HG02571 (cell line): ENCODE results near the gene ANKRD44.
"Not testable (repeated sequence)": the region's sequence is repeated elsewhere in the genome, so short reads cannot be mapped to it uniquely, and the experiment has no call there.

Source experiments
- ATAC-seq: cut with Tn5 transposase; IDR thresholded peaks from one replicate; pipeline ENCODE4 v1.9.1; 2021; ENCODE audit warnings: mild to moderate bottlenecking, moderate library complexity; ENCODE audit not compliant: unreplicated experiment

Gene ANKRD44

DNA sequence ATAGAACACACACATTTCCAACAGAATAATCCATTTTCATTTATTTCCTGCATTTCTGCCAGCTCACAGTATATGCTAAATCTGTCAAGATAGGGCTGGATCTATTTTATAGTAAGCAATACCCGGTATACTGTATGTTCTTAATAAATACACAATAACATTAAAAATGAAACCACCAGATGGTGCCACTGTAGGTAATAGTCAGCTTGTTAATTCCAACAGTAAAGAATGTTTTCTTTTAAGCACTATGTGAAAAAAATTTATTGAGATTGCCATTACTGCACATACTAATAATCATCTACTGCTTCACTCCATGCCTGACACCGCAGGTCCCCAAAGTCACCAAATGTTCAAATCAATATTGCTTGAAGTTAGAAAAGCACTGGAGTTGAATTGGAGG is 252.6 kb downstream of the ANKRD44 start:
- no peak for ATAC-seq

- no peak for ATAC-seq
These were observed 255.5 kb downstream of the ANKRD44 start for GRCh38 chr2:197055045-197055444.

GRCh38 chr2:197054437-197054836 is 256.1 kb downstream of the ANKRD44 start:
- no peak for ATAC-seq

GRCh38 chr2:197052356-197052755 is 258.2 kb downstream of the ANKRD44 start:
- ATAC-seq, result no peak

DNA sequence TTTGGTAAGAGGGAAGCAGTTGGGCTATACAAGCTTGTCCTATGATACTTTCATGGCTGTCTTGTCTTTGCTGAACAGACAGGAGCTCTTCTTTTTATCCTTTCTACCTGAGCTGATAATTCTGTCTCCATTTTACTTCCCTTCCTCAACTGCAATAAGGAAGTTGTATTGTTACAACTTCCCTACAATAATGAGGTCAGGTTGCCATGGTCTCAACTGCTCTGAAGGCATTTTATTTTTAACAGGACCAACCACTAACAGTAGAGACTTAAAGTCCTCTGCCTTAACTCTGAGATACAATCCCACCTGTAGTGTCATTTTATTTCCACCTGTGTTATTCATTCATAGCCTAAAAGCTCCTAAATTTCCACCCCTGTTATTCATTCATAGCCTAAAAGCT is 265.5 kb downstream of the ANKRD44 start:
- no peak for ATAC-seq

- ATAC-seq, result peak; percentile 69
These were observed 267.8 kb downstream of the ANKRD44 start for GRCh38 chr2:197042739-197043196.

DNA sequence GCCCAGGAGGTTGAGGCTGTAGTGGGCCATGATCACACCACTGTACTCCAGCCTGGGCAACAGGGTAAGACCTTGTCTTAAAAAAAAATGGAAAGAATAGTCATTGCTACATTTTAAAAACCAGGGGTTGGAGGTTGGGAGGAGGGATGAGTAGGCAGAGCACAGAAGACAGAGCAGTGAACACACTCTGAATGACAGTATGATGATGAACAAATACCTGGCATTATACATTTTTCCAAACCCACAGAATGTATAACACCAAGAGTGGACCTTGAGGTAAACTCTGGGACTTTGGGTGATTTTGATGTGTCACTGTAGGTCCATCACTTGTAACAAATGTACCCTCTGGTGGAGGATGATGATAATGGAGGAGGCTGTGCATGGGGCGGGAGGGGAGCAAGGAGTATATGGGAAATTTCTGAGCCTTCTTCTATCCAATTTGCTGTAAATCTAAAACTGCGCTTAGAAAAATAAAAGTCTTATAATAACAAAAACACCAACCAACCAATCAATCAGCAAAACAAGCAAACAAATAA is 272.6 kb downstream of the ANKRD44 start:
- ATAC-seq, result no peak

DNA sequence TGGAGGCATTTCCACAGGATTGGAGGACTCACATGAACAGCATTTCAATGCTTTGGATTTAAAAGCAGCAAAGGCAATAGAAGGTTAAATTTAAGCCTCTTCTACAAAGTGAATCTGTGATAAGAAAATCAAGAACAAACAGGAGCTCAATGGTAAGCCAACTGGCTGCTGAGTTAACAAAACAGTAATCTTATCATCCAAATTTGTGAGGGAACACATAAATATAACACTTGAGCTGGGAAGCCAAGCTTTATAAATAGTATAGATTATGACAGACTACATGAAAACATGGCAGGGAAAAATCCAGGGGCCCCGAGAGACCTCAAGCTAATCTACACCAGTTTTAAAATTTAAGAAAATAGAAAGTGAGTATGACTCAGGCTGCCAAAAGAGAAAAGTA is 275.6 kb downstream of the ANKRD44 start:
- ATAC-seq, result no peak

GRCh38 chr2:197034292-197034691 is 276.3 kb downstream of the ANKRD44 start:
- no peak for ATAC-seq

- ATAC-seq, result no peak
These were observed 277.4 kb downstream of the ANKRD44 start for GRCh38 chr2:197033222-197033621.

DNA sequence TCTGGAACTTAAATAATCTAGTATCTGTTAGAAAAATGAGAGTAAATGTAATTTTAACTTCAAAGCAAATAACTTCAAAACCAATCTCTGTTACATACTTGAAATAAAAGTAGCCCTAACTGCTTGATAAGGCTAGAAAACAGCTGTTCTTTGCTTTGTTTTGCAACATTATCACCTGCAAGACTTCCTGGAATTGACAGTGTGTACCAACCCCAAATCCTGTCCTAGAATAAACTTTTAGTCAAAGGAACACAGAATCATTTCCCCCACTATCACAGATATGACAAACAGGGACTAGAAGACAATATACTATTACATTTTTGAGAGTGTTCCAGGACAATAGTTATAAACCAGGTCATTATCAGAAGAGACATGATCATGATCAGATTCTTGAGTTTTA is 278.8 kb downstream of the ANKRD44 start:
- no peak for ATAC-seq

DNA sequence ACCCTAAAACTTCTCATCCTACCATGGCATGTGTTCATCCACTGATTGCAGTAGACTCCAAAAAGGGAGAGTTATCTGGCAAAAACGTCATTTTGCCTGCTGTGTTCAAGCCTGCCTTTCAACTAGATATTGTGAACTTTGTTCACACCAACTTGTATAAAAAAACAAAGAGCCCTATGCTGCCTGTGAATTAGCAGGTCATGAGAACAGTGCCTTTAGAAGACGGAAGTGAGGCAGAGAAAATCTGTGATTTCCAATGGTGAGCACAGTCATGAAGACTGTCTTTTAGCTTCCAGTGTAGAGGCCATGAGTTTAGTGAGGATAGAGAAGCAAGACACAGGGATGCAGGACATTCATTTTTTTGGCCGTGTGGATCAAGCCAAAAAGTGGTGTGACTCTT is 280.5 kb downstream of the ANKRD44 start:
- ATAC-seq, result no peak

DNA sequence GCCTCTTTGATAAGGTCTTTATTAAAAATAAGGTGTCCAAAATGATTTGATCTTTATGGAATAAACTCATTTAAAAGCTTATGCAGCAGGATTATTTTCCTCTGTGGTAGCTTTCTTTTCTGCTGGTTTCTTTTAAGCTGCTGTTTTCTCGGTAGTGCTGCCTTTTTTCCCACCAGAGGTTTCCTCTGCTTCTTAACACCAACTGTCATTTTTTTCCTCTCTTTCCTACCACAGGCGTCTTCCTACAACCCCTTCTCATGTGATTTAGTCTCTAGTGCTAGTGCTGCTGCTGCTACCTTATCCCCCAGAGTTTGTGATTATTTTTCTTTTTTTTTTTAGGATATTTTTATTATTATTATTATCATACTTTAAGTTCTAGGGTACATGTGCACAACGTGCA is 281.9 kb downstream of the ANKRD44 start:
- ATAC-seq, result no peak

DNA sequence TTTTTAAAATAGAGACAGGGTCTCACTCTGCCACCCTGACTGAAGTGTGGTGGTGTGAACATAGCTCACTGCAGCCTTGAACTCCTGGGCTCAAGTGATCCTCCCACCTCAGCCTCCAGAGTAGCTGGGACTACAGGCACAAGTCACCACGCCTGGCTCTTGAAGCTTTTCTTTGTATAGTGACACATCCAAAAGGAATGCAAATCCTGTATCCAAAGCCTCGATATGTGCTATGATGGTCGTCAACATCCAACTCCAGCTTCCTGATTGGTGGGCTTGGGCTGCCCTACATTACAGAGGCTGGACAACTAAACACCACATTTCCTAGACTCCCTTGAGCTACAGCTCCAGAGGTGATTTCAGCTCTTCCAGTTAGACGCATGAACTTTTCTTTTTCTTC is 282.4 kb downstream of the ANKRD44 start:
- no peak for ATAC-seq

GRCh38 chr2:197024206-197024605 is 286.4 kb downstream of the ANKRD44 start:
- ATAC-seq, result no peak

- not testable (repeated sequence) for ATAC-seq
These were observed 289.7 kb downstream of the ANKRD44 start for GRCh38 chr2:197020921-197021320.

DNA sequence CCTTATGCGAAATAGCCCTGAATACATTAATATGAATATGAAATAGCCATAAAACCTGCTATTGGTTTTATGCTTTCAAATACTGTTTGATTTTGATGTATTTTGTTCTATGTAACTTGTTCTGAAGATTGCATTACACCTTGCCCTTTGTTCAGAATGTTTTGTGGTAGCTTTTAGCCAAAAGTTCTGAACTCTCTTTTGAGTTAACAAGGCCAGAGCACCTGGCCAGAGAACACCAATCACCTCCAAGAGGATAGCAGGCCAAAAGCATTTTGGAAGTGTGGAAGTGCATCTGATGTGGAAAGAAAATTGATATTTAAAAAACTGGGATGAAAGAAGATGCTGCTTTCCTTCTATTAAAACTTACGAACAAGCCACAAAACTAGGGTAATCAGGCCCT is 297.5 kb downstream of the ANKRD44 start:
- no peak for ATAC-seq

DNA sequence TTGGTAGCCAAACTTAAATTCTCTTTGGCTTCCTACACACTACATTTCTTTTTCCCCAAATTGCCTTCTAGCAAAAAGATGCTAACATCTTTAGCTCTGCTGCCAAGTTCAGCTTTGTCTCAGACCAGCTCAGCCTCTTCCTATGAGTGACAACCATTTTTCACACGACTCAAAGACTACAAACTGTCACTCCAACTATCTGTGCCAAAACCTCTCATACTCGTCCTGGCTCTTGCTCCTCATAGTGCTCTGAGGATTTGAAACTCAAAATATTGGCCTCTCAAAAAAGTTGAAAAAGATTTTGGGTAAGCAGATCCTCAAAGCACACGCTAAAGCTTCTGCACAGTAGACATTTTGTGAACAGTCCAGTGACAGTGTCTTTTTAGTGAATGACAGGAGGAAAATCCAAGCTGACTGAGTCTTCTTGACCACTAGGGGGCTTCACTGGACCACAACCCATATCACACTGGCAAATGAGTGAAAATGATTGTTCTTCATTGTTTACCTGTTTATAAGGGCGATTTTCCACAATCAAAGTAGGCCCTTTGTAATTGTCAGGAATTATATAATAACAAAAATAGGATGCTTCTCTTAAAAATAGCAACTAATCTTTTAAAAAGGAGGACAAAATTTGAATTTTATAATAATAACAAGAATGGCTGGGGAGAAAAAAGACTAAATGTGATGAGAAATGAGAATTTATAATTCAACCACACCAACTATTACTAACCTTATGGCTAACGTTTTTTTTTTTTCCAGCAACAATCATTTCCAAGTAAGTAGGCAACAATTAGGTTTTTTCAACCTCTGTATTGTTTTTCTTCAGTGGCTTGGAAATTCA is 298.6 kb downstream of the ANKRD44 start:
- no peak for ATAC-seq

DNA sequence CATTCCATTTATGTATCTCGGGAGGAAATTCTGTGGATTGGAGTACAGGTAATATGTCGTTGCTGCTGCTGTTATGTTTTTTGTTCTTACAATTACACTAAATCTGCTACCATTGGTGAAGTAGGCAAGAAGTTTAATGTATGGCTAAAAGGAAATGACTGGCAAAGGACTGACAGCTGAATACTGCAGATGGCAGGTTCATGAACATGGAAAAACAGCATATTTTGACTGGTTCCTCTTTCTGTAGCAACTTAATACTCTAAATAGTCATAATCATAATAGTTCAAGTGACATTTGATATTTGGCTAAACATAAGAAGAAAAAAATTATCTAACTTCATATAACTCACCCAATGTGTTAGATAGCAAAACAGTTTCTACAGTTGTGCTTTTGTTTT is 299.6 kb downstream of the ANKRD44 start:
- ATAC-seq, result no peak

GRCh38 chr2:197010200-197011020 is 300.2 kb downstream of the ANKRD44 start:
- ATAC-seq, result no peak

GRCh38 chr2:197008741-197009341 is 301.7 kb downstream of the ANKRD44 start:
- ATAC-seq, result not testable (repeated sequence)
